Fibroblast of skin of left quadriceps (primary cell): Measurements from ENCODE around the gene TRAPPC3L.
A peak's percentile ranks its signal among the peaks of the same experiment; 100 is the strongest.

Source experiments
- DNase-seq, 2 experiments: peaks; one replicate each; pipeline ENCODE4 v3.0.0-alpha.2; 2013; ENCODE audit warnings: low read depth in 2 of 2

TRAPPC3L gene

DNA sequence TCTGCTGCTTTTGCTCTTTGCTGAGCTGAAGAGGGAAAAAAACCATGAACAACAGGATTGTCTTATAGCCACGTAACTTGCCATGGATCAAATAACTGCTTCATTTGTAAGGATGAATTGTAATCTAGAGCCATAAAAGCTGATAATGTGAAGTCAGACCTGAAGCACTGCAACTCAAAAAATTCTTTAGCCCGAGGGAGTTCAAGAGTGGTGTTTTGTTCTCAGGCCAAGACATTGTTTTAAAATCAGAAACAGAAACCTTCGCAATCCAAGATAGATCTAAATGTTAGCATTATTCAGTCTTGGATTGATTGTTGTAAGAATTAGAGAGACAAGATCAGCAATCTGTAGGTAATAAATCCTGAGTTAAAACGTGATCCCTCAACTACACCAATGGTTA lies at the start of gene TRAPPC3L:
TSS of gene TRAPPC3L (minus strand) at position 34 of the 400 bp plus-strand sequence. CDS start 170 bp downstream, outside the sequence.
- no peak for DNase-seq

GRCh38 chr6:116595247-116595646 lies 49.8 kb upstream of the TRAPPC3L start:
- no peak for DNase-seq

DNA sequence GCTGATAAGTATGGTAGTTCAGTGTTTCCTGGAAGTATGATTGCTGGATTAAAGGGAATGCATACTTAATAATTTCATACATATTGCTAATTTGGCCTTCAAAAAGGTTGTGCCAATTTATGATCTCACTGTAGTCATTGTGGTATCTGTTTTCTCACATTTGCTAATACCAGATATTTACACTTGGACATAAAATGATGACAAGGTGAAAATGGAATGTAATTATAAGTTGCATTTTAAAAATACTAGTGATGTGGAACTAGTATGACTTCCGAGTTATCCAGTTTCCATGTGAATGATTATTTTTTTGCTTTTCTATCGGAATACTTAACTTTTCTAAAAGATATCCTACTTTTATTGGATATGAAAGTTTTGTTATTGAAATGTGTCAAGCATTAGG lies 41.3 kb upstream of the TRAPPC3L start:
- DNase-seq, result no peak

GRCh38 chr6:116586276-116586675 lies 40.8 kb upstream of the TRAPPC3L start:
- DNase-seq, result no peak

- DNase-seq, result peak; percentile 49 to 52
Observed at GRCh38 chr6:116580198-116580597, 34.7 kb upstream of the TRAPPC3L start.

GRCh38 chr6:116579143-116579542 lies 33.7 kb upstream of the TRAPPC3L start:
- no peak for DNase-seq

DNA sequence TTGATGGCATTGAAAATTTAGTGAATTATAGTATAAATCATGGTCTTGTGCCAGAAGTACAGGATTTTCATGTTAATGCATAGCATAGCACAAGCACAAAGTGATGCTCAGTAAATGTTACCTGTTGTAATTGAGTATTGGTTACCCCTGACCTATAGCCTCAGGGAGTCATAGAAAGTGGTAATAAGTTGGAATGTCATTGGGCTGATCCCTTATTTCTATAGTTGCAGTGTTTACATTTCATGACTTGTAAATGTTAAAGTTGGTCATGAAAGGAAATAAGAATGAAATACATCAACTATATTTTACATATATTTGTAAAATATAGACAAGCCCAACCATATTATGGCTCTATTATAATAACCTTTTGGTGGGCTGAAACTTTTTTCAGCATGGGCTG lies 32.9 kb upstream of the TRAPPC3L start:
- no peak for DNase-seq

DNA sequence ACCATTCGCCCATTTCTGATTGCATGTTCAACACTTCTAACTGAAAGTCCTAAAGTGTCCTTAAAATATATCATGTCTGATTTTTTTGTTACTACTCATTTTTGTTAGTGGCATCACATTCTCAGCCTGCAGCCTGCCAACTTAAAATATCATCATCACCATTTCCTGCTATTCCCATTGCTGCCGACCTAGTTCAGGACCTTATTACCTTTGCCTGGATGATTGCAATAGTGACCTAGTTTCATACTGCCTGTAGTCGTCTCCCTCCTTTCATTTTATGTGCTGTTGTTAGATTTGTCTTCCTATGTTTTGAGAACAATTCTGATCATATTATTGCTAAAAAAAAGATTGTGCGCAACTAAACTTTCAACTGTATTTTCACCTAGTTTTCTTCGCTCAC lies 32.0 kb upstream of the TRAPPC3L start:
- no peak for DNase-seq

GRCh38 chr6:116575227-116575626 lies 29.7 kb upstream of the TRAPPC3L start:
- no peak for DNase-seq

- DNase-seq, result no peak
Observed at GRCh38 chr6:116572162-116572561, 26.7 kb upstream of the TRAPPC3L start.

DNA sequence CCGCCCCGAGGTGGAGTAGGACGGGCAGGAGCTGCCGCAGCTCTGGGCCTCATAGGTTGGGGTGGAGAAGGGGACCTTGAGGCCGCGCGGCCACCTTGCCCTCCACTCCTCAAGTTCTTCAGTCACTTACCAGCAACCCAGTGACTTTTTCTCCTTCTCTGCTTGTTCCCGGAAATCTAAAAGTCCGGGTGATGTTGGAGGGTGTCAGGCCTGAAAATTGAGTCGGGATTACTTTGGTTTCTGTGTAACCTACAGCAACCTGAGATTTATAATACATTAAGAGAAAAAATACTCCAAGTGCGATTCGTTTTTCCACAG lies 26.2 kb upstream of the TRAPPC3L start:
- no peak for DNase-seq

GRCh38 chr6:116570856-116571682 lies 25.6 kb upstream of the TRAPPC3L start, which contains the start of gene RWDD1:
RWDD1 (plus strand) TSS chr6:116571504; CDS start chr6:116571583, 79 bp downstream.
- peak; percentile 99 for DNase-seq

DNA sequence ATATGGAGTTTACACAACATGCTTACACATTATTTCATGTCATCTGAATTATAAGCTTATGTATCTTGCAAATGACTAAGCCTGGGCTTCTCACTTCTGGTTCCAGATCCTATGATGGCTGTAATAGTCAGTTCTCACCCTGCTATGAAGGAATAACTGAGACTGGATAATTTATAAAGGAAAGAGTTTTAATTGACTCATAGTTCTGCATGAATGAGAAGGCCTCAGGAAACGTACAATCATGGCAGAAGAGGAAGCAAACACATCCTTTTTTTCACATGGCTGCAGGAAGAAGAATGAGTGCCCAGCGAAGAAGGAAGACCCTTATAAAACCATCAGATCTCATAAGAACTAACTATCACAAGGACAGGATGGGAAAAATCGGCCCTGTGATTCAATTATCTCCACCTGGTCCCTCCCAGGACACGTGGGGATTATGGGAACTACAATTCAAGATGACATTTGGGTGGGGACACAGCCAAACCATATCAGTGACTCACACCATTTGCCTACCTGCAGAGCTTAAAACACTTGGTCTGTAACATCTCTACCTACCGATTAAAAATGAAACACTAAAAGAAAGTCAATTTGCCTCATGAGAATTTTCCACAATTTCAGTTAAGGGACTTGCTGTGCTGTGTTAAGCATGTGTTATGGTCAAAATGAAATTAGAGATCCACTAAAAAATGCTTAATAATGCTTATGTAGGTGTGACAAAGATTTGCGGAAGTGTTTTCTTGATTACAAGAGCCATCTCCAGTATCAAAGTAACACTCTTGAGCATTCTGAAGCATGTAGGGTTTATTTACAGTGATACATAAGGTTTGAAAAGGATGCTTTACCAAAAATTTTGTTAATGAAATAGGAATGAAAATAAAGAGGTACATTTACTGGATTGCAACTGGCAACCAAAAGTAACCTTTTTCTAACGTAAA lies 23.6 kb upstream of the TRAPPC3L start:
- DNase-seq, result no peak

- no peak for DNase-seq
Observed at GRCh38 chr6:116568111-116568510, 22.6 kb upstream of the TRAPPC3L start.

DNA sequence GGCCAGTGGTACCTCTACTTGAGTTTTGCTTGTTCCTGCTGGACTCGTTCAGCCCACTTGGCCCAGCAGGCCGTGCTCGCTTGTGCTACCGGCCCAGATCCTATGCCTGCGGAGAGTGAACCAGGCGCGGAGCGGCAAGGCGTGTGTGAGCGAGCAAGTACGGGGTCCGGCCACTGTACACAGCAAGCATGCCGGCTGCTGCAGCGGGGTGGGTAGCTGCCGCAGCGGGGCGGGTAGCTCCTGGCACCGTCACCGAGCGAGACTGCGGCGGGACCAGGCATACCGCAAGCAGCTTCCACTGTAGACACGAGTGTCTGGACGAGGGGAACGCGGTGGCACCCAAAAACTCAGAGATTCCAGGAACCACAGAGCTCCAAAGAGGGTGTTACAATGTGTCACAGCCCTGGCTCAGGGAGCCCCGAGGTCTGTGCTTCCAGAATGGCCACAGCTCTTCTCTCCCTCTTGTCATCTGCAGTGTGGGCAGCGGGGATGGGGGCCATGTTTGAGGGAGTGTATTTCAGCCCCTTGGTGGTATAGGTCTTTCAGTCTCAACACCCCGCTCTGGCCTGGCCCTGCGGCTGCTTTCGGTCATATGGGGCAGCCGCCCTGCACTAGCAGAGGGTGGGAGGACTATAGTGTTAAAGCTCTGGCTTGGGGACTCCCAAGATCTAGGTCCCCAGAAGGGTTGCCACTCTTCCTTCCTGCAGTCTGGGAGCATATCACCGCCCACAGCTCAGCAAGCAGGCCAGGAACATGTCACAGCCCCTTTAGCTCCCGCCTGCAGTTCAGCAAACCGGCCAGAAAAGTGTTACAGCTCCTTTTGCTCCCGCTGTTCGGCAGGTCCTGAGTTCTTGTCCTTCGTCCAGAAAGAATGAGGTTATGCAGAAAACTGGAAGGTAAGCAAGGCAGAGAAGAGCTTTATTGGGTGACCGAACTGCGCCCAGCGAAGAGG lies 19.7 kb upstream of the TRAPPC3L start:
- DNase-seq, result no peak

GRCh38 chr6:116564311-116564710 lies 18.8 kb upstream of the TRAPPC3L start:
- DNase-seq, result peak in 1 of 2 experiments; percentile 52

- no peak for DNase-seq
Observed at GRCh38 chr6:116563830-116564229, 18.3 kb upstream of the TRAPPC3L start.

DNA sequence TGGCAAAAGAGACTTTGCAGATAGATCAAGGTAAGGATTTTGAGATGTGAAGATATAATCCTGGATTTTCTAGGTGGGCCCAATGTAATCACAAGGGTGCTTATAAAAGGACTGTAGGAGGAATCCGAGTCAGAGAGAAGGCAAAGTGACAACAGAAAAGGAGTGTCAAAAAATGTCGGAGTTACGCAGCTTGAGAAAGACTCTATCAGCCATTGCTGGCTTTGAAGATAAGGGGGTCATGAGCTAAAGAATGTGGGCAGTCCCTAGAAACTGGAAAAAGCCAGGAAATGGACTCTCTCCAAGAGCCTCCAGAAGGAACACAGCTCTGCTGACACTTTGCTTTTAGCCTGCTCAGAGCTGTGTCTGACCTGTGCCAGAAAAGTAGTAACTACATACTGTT lies 17.1 kb upstream of the TRAPPC3L start:
- DNase-seq, result no peak

DNA sequence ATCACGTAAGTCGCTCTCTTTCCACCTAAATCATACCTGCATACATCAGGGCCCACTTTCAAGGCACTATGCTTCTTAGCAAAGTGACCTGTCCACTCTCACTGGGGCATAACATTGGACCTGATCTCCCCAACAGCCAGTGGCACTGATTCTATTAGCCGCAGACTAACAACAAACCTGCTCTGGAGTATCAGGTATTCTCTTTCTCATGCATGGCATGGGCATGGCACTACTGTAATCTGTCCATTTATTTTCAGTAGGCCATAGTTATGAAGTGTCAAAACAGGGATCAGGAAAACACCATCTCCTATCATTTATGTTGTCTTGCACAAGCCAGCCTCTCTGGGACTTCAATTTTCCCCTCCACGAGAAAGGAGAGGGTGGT lies 16.5 kb upstream of the TRAPPC3L start:
- DNase-seq, result no peak

DNA sequence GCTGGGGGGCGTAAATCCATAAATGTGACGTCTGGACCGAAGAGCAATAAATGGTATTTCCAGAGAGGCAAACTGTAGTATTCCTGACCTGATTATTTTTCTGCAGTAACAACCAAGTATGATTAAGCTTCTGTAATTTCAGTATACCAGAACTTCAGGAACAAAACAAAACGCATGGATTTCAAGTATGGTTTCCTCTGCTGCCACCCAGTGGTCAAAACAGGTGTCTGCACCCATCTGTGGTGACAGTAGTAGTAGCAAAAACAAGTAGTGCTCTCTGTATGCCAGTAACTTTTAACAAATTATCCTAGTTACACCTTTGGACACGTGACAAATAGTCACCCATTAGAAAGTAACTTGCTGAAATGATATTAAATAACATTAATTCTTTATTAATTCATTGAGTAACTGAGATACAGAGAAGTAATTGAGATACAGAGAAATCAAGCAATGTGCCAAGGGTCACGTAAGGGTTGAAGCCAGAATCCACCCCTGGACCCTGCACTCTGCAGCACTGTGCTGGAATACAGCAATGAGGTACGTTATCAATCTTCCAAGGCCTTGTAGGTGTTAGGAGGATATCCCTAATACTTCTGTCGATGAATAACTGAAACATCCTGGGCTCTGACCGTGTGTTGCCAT lies 16.0 kb upstream of the TRAPPC3L start:
- peak; percentile 54 to 61 for DNase-seq

- DNase-seq, result no peak
Observed at GRCh38 chr6:116560130-116560529, 14.6 kb upstream of the TRAPPC3L start.
